Measurements from ENCODE around the gene TRIM72.
"Not testable (repeated sequence)": the region's sequence is repeated elsewhere in the genome, so short reads cannot be mapped to it uniquely, and the experiment has no call there.

The TRIM72 gene

GRCh38 chr16:31213877-31214707, at the start of gene TRIM72:
TRIM72 (plus strand) TSS chr16:31214119; CDS start chr16:31214739, 620 bp downstream.
- DNase-seq = peak in 1 of 14 donors; percentile 57

GRCh38 chr16:31167315-31167714, 46.6 kb upstream of the TRIM72 start:
- DNase-seq = no peak

- no peak for DNase-seq
These were observed 45.1 kb upstream of the TRIM72 start for GRCh38 chr16:31168848-31169247.

- not testable (repeated sequence) for DNase-seq
These were observed 43.9 kb upstream of the TRIM72 start for GRCh38 chr16:31170048-31170447.

- no peak for DNase-seq
These were observed 36.8 kb upstream of the TRIM72 start for GRCh38 chr16:31177136-31177535.

- DNase-seq = no peak
These were observed 34.6 kb upstream of the TRIM72 start for GRCh38 chr16:31179219-31179746.

GRCh38 chr16:31179747-31180459, 34.0 kb upstream of the TRIM72 start, which contains the start of gene FUS:
FUS (plus strand) TSS chr16:31180139; CDS start chr16:31180215, 76 bp downstream.
- DNase-seq = peak; percentile 80 to 98 (median 93)

- no peak for DNase-seq
These were observed 32.7 kb upstream of the TRIM72 start for GRCh38 chr16:31181102-31181830.

GRCh38 chr16:31182391-31182790, 31.5 kb upstream of the TRIM72 start:
- DNase-seq = no peak

- no peak for DNase-seq
These were observed 30.2 kb upstream of the TRIM72 start for GRCh38 chr16:31183432-31184428.

GRCh38 chr16:31184888-31185287, 29.0 kb upstream of the TRIM72 start:
- no peak for DNase-seq

- no peak for DNase-seq
These were observed 28.6 kb upstream of the TRIM72 start for GRCh38 chr16:31185339-31185738.

GRCh38 chr16:31186176-31186575, 27.7 kb upstream of the TRIM72 start:
- no peak for DNase-seq

- DNase-seq = no peak
These were observed 26.8 kb upstream of the TRIM72 start for GRCh38 chr16:31186930-31187807.

- no peak for DNase-seq
These were observed 26.1 kb upstream of the TRIM72 start for GRCh38 chr16:31187808-31188189.

GRCh38 chr16:31188450-31189411, 25.2 kb upstream of the TRIM72 start:
- no peak for DNase-seq

GRCh38 chr16:31189412-31189778, 24.5 kb upstream of the TRIM72 start:
- DNase-seq = no peak

GRCh38 chr16:31190061-31190460, 23.9 kb upstream of the TRIM72 start:
- no peak for DNase-seq

- DNase-seq = no peak
These were observed 23.0 kb upstream of the TRIM72 start for GRCh38 chr16:31190818-31191444.

Measured in C1 segment of cervical spinal cord (tissue), 14 donors.